SU-DHL-6 (cell line): ENCODE results near the gene SPINK14.

Experiments
- EZH2phosphoT487 ChIP-seq: fragments of 200-600 bp; sonication (generic), shearing (Covaris generic); conservative IDR thresholded peaks from 2 replicates; pipeline ENCODE4 v1.6.1; 2018; ENCODE audit warnings: mild to moderate bottlenecking, antibody characterized with exemption, low read length, moderate library complexity, mixed read lengths
- TF ChIP-seq, protein P1 (sequence below): fragments of 200-600 bp; sonication (generic); IDR thresholded peaks from one replicate; pipeline ENCODE4 v1.5.1; 2017; ENCODE audit warnings: antibody characterized with exemption, mild to moderate bottlenecking, low read length, moderate library complexity; ENCODE audit not compliant: insufficient read depth, poor library complexity, severe bottlenecking

DNA sequence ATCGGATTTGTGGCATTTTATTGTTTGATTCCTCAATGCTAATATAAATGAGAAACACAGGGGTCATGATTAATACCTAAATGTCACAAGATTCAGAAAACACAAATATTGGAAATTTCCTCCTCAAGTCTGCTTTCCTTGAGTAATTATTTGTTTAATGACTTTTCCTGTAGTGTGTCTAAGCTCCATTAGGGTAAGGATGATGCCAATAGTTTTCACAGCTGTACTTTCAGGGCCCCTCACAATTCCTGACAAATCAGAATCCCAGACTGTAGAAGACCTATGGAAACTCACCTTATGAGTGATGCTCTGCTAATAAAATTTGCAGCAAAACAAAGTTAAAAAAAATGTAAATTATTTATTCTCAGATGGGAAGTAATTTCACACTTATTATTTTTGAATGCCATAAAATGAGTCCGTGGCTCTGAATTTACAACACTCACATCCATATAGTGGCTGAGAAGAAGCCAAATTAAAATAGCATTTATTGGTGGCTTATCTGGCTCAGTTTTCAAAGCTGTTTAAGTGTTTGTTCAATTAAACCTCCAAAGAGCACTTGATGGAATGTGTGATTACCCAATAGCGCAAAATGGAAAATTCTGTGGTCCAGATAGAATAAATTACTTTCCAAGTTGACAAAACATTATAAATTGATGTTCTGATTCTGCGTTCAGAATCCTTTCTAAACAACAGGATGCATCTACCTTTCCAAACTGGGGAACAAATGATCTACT lies 1.6 kb upstream of the SPINK14 start:
- TF ChIP-seq, protein P1, sequence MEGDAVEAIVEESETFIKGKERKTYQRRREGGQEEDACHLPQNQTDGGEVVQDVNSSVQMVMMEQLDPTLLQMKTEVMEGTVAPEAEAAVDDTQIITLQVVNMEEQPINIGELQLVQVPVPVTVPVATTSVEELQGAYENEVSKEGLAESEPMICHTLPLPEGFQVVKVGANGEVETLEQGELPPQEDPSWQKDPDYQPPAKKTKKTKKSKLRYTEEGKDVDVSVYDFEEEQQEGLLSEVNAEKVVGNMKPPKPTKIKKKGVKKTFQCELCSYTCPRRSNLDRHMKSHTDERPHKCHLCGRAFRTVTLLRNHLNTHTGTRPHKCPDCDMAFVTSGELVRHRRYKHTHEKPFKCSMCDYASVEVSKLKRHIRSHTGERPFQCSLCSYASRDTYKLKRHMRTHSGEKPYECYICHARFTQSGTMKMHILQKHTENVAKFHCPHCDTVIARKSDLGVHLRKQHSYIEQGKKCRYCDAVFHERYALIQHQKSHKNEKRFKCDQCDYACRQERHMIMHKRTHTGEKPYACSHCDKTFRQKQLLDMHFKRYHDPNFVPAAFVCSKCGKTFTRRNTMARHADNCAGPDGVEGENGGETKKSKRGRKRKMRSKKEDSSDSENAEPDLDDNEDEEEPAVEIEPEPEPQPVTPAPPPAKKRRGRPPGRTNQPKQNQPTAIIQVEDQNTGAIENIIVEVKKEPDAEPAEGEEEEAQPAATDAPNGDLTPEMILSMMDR, result no peak
- TF ChIP-seq EZH2phosphoT487, result no peak
